ENCODE measurements around the gene MAGEA11.
"Not testable (repeated sequence)": the region's sequence is repeated elsewhere in the genome, so short reads cannot be mapped to it uniquely, and the experiment has no call there.

Gene MAGEA11

DNA sequence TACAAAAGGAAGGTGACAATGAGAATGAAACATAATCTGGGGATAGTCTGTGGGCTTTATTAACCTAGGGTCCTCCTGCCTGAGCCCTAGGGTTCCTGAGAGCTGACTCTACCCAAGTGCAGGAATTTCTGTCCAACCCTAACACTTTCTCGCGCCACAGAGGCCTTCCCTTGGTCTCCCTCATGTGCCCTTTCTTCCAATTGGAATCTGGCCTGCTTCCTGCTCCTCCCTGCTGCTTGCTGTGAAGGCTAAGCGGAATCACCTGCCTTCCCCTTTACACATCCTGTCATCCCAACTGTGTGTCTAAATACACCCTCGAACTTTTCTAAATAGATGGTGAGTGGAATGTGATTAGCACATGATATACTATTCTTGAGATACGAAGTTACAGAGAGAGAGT, 5.9 kb downstream of the MAGEA11 start:
- Histone ChIP-seq H3K27ac (no peak overlapping the region), H3K4me2 (no peak overlapping the region), H3K4me1 (0 out of 2 replicates have a peak, but pooled peaks cover 4% of the 10 kb centered on the region), H3K9me3 (no peaks in the 10 kb centered on the region), H3K9ac (no peak overlapping the region), H4K20me1 (no peaks in the 10 kb centered on the region), H3K36me3 (no peaks in the 10 kb centered on the region), H3K4me3 (no peak overlapping the region), H3K27me3 (no peaks in the 10 kb centered on the region)
- no peak for TF ChIP-seq Cebpa-rat (IDR thresholded peaks at IDR 0.05)

DNA sequence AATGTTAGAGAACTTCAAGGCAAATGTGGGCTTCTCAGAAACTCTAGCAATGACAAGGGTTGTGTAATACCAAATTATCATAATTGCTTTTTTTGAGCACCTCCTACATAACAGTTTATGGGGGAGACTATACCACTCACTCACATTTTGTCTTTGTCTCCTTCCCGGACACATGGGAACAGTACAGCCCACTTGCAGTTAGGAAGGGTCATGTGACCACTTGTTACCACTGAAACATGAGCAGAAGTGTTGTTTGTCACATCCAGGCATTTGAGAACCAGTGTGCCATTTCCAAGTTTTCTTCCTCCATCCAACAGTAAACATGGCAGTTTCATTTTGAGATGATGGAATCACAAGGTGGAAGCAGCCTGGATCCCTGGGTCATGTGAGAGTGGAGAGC, 6.9 kb downstream of the MAGEA11 start:
- no peak for TF ChIP-seq Cebpa-rat (IDR thresholded peaks at IDR 0.05)
- Histone ChIP-seq H3K27ac (no peak overlapping the region), H3K36me3 (no peaks in the 10 kb centered on the region), H3K9ac (no peak overlapping the region), H3K27me3 (no peaks in the 10 kb centered on the region), H3K4me2 (no peak overlapping the region), H3K4me3 (no peak overlapping the region), H4K20me1 (no peaks in the 10 kb centered on the region), H3K4me1 (0 out of 2 replicates have a peak, but pooled peaks cover 4% of the 10 kb centered on the region), H3K9me3 (no peaks in the 10 kb centered on the region)

DNA sequence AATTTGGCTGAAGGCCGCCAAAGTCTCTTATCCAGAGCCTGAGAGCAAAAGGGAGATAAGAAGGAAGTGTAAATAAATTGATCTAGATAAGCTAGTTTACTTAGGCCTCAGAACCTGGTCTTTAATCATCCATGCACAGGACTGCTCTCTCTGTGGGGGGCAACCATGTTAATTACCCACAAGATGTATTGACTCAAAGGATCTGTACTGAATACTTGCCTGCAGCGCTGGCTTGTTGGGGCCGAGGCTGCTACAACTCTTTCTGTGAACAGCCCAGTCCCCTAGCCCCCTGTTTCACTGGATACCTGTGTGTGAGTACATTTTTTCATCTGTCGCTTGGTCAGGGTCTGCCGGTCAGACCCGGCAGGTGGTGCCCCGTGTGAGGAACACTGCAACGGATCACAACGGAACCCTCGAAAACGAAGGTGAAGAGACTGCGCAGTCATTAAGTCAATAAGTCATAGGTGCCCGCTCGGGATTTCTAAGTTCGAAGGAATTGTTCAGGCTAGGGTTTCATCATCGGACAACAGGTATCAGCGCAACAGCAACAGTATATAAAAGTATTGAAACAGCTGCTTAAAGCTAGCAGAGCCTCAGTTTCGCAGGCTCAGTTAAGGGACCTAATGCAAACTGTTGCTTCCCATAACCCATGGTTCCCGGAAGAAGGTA, 8.3 kb downstream of the MAGEA11 start:
- no peak for TF ChIP-seq Cebpa-rat (IDR thresholded peaks at IDR 0.05)
- H4K20me1 ChIP-seq = no peaks in the 10 kb centered on the region
- H3K9me3 ChIP-seq = no peaks in the 10 kb centered on the region
- no peak overlapping the region for H3K9ac ChIP-seq
- H3K4me1 ChIP-seq = 0 out of 2 replicates have a peak, but pooled peaks cover 4% of the 10 kb centered on the region
- H3K4me2 ChIP-seq = no peak overlapping the region
- no peaks in the 10 kb centered on the region for H3K36me3 ChIP-seq
- H3K27me3 ChIP-seq = no peaks in the 10 kb centered on the region
- H3K4me3 ChIP-seq = no peak overlapping the region
- H3K27ac ChIP-seq = no peak overlapping the region

DNA sequence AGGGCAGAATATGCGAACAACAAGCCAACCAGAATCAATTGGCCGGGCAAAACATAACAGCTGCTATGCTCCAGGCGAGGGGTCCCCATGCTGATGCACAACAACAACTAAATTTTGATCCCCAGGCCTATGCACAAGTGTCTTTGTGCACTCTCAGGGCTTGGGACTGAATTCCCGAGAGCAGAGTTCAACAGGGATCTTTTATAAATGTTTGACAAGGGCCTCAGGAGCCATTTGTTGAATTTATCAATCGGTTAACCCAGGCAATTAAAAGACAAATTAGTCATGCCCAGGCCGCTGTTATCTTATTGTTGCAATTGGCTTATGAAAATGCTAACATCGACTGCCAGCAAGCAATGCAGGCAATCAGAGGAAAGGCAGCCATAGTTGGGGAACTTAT, 9.4 kb downstream of the MAGEA11 start:
- not testable (repeated sequence) for H3K27ac ChIP-seq, H3K4me1 ChIP-seq, H3K36me3 ChIP-seq, H4K20me1 ChIP-seq, H3K9ac ChIP-seq, H3K4me3 ChIP-seq, H3K27me3 ChIP-seq, H3K4me2 ChIP-seq, H3K9me3 ChIP-seq

DNA sequence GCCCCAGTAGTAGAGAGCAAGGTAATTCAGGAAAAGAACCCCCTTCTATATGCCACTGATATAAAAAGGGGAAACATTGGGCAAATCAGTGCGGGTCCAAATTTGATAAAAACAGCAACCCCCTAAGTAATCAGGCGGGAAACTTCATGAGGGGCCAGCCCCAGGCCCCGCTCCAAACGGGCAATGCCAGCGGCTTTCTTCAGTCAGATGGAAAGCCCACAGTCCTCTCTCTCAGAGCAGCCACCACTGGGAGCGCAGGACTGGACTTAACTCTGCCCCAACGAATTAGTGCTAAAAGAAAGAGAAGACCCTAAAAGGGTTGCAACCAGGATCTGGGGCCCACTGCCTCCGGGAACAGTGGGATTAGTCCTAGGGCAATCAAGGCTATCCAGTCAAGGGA, 9.9 kb downstream of the MAGEA11 start:
- Histone ChIP-seq H3K9ac (no peak overlapping the region), H3K4me1 (no peaks in the 10 kb centered on the region), H3K27ac (no peak overlapping the region), H3K4me3 (no peak overlapping the region), H4K20me1 (no peaks in the 10 kb centered on the region), H3K9me3 (no peaks in the 10 kb centered on the region), H3K27me3 (no peaks in the 10 kb centered on the region), H3K4me2 (no peak overlapping the region), H3K36me3 (no peaks in the 10 kb centered on the region)
- TF ChIP-seq Cebpa-rat (IDR thresholded peaks at IDR 0.05) = no peak

DNA sequence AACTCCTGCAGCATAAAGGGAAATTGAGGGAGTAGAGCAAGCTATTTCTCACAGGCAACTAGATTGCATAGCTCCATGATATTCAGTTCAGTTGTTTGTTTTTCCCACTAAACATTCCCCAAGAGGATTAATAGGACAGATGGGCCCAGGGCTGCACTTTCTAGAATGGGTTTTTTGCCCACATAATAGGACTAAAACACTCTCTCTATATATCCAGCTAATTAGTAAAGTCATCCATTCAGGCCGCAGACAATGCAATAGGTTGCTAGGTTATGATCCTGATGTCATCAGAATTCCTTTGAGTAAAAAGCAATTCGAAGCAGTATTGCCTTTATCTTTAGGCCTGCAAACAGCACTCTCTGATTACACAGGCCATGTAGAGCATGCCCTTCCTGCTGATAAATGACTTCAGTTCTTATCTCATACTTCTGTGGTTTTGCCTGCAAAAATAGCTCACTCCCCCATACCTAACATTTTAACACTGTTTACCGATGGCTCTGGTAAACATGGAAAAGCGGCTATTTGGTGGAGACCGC, 11.8 kb downstream of the MAGEA11 start:
- not testable (repeated sequence) for H3K4me2 ChIP-seq, H3K4me3 ChIP-seq, H3K27ac ChIP-seq, H3K9me3 ChIP-seq, H4K20me1 ChIP-seq, H3K9ac ChIP-seq, H3K27me3 ChIP-seq, H3K36me3 ChIP-seq, H3K4me1 ChIP-seq

DNA sequence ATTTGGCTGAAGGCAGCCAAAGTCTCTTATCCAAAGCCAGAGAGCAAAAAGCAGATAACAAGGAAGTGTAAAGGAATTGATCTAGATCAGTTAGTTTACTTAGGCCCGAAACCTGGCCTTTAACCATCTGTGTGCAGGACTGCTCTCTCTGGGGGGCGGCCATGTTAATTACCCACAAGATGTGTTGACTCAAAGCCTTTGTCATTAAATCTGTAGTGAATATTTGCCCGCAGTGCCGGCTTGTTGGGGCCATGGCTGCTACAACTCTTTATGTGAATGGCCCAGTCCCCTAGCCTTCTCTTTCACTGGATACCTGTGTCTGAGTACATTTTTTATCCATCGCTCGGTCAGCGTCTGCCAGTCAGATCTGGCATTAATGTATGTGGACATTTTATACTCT, 15.4 kb downstream of the MAGEA11 start:
- not testable (repeated sequence) for H3K4me1 ChIP-seq, H4K20me1 ChIP-seq, H3K36me3 ChIP-seq, H3K4me3 ChIP-seq, H3K9me3 ChIP-seq, H3K9ac ChIP-seq, H3K27me3 ChIP-seq, H3K4me2 ChIP-seq, H3K27ac ChIP-seq

DNA sequence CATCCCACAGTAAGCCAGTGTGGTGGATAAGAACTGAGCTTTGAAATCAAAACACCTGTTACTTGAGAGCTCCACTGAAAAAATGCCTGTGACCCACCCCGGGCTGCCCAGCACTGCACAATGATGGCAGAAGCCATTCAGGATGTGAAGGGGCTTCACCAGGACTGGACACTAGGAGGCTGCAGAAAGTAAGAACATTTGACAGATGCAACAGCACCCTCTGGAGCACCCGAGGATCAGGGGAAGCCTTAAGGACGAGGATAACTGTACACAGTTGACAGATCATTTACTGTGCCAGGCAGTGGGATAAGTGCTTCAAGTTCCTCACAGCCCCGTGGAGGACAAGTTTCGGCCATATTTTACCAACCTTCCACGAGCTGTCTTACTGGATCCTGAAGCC, 30.4 kb downstream of the MAGEA11 start:
- H3K27ac ChIP-seq = not testable (repeated sequence)

DNA sequence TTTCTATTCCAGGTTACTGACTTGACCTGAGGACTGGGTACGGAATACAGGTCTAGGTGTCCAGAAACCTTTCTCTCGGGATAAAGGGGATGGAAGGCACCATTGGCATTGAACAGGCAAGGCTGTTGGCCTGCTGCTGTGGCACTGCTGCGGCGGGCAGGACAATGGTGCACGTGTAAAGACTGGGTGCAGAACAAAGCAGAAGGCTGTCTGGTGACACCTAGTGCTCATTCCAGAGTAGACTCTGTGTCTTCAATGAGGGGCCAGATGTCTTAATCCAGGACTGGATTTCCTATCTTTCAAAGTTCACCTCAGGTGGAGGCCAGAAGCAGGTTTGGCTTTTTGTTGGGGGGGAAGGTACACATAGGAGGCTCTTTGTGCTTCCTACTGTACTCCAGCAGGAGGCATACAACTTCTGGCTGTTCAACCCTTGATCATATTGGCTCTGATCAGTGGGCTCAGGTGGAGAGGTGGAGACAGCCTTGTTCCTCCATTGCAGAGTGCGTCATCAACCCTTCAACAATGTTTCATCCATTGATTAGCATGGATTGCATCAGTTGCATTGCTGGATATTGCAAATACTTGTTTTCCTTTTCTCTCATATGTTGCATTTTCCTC, 34.6 kb downstream of the MAGEA11 start:
- H4K20me1 ChIP-seq, H3K4me3 ChIP-seq, H3K9ac ChIP-seq, H3K4me1 ChIP-seq, H3K36me3 ChIP-seq, H3K27me3 ChIP-seq, H3K4me2 ChIP-seq, H3K27ac ChIP-seq, H3K9me3 ChIP-seq: not testable (repeated sequence)

More for the DNA sequence above, 30.4 kb downstream of the MAGEA11 start:
- H3K27me3 ChIP-seq, H3K9me3 ChIP-seq, H4K20me1 ChIP-seq, H3K4me3 ChIP-seq, H3K9ac ChIP-seq, H3K4me1 ChIP-seq, H3K4me2 ChIP-seq, H3K36me3 ChIP-seq: not testable (repeated sequence)

DNA sequence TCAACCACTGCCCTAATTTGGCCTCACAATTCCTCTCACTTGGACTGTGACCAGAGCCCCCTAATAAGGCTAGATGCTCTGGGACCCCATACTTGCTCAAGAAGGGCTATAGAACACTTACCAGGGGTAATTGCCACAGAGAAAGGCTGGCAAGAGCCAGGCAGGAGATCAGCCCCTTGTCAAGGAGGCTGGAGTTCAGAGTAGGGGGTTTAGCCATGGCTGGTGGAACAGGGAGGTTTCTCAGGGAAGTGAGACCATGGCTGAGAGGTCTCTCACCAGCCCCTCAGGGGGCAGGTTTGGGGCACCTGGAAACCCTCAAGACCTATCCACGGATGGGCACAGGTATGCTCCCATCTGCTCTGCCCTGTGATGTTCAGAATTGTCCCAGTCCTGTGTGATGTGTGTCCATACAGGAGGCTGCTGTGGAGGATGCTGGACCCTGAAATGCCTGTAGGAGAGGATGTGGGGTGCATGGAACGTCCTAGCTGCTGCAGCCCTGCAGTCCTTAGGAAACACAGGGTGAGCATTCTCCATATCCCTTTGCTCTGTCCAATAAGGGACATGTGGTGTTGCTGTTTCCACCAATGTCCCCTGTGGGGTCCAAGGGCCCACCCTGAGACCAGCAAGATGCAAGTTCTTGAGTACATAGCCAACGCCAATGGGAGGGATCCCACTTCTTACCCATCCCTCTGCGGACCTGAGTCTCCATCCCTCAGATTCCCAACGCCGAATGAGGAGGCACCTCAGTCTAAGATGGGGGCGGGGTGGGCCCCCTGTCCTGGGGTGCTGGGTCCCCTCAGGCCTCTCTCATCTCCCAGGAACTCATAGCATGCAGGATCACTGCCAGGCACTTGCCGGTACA, 45.6 kb downstream of the MAGEA11 start:
- no peaks in the 10 kb centered on the region for H3K36me3 ChIP-seq
- H4K20me1 ChIP-seq = no peaks in the 10 kb centered on the region
- H3K27me3 ChIP-seq = no peaks in the 10 kb centered on the region
- no peaks in the 10 kb centered on the region for H3K9me3 ChIP-seq
- H3K9ac ChIP-seq = no peak overlapping the region
- no peak overlapping the region for H3K4me2 ChIP-seq
- no peak for TF ChIP-seq Cebpa-rat (IDR thresholded peaks at IDR 0.05)
- H3K4me1 ChIP-seq = no peaks in the 10 kb centered on the region
- H3K27ac ChIP-seq = no peak overlapping the region
- H3K4me3 ChIP-seq = no peak overlapping the region
